DMS153 treated with DMSO at 0.1 percent for 48 hours (cell line): ENCODE results near the gene CLCN6.
"Not testable (repeated sequence)": the region's sequence is repeated elsewhere in the genome, so short reads cannot be mapped to it uniquely, and the experiment has no call there.

Experiments
- DNase-seq: peaks from one replicate; lab custom pipeline; 2025; ENCODE audit not compliant: unreplicated experiment; lab: John Stamatoyannopoulos, UW

CLCN6 gene

DNA sequence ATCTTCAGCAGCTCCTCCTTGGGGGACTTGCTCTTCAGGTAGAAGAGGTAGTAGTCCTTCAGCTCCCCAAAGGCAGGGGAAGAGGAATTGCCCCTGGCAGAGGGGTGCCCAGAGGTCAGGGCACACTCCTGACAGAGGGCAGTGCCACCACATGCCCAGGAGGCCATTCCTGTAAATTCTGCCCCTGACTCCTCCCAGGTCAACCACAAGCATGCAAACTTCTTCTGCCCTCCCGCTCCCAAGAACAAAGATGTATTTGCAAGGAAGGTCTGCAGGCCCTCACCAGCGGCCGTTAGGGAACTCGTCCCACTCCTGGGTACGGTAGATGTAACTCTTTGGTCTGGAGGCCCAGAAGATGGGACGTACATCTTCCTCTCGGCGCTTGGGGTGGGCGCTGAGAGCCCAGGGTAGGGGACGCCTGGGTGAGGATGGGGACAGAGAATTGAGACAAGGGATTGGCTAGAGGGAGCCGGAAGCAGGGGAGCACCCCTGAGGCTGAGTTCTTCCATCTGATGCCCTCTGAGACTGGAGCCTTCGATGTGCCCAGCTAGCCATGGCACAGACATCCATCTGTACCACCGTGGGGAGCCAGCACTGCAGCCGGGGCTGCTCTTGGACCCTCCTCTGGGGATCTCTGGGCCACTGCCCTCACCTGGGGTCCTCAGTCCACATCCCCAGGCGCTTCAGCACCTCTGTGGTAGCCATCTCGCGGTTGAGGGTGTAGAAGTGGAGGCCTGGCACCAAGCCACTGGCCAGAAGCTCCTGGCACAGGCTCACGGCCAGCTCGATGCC, 11.3 kb upstream of the CLCN6 start:
- no peak for DNase-seq

GRCh38 chr1:11795238-11795890, 10.6 kb upstream of the CLCN6 start:
- DNase-seq = no peak

DNA sequence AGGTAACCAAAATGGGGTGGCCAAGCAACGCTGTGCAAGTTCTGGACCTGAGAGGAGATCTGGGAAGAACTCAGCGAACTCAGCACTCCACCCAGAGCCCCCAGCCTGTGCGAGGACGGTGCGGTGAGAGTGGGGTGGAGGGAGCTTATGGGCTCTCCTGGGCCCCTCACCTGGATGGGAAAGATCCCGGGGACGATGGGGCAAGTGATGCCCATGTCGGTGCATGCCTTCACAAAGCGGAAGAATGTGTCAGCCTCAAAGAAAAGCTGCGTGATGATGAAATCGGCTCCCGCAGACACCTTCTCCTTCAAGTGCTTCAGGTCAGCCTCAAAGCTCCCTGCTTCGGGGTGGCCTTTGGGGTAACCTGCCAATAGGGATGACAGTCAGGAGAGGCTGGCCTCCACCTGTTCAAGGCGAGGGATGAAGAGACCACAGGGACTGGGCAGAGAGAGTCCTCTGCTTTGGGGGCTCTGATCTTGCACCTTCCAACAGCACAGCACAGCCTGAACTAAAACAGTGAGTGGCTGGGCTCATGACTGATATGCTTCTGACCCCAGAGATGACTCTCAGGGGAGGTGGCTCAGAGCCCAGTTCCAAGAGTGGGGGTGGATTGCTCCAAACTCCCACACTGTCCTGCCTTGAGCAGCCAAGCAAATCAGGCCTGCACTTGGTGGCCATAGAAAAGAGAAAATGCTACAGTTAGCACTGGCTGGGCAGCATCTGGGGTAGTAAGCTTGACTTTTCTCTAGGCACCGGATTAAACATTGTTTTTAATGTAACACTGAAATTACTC, 9.8 kb upstream of the CLCN6 start:
- DNase-seq = no peak

DNA sequence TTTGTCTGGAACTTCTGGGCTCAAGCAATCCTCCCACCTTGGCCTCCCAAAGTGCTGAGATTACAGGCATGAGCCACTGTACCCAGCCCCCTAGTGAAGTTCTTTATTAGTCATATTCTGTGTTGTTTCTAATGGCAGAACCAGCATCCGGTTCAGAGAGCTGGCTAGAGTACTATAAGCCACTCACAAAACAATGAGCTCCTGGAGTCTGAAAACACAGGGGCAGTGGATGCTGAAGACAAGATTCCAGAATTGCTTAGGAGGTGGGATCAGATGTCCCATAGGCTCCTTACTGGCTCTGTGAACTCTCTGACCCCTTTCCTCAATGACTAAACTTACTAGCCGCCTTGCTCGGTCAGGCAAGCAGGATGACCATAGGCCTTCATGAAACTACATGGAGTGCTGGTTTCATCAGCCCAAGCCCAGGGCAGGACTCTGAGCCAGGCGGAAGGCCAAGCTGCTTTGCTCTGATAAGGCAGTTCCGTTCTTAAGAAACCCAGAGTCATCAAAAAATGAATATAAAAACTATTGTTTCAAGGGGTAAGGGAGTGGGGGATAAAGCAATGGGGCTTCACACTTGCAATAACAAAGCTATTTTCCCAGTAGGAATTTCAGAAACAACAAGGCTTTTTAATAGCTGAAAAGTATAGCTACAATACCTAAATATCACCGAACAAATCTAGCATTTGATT, 8.3 kb upstream of the CLCN6 start:
- no peak for DNase-seq

GRCh38 chr1:11799099-11799498, 6.9 kb upstream of the CLCN6 start:
- DNase-seq = no peak

DNA sequence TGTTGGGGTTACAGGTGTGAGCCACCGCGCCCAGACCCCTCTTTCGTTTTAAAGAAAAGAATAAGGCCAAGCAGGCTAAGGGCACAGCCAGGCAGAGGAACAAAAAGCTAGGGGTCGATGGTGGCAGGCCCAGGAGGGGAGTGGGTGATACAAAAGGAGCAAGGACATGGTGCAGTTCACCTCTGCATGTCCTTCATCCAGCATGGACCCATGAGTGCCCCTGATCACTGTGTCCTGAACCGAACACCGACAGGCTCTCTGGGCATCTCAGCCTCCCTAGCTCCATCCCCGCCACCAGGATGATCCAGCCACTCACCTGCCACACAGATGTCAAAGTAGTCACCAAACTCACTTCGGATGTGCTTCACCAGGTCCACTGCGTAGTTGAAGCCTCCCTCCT, 6.1 kb upstream of the CLCN6 start:
- DNase-seq = no peak

DNA sequence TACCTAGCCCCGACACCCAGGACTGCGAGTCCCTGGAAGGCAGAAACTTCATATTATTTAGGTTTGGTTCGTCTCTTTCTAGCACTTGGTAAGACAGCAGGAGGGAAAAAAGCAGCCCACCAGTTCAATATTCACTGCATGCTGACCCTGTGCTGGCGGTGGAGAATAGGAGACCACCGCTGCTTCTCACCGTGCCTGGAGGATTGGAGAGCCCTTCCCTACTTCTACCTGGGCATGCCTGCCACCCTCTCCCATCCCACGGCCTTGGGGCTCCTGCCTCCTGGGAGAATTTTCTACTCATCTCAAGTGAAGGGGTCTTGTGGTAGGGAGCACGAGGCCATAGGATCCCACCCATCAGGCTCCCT, 5.6 kb upstream of the CLCN6 start:
- no peak for DNase-seq

DNA sequence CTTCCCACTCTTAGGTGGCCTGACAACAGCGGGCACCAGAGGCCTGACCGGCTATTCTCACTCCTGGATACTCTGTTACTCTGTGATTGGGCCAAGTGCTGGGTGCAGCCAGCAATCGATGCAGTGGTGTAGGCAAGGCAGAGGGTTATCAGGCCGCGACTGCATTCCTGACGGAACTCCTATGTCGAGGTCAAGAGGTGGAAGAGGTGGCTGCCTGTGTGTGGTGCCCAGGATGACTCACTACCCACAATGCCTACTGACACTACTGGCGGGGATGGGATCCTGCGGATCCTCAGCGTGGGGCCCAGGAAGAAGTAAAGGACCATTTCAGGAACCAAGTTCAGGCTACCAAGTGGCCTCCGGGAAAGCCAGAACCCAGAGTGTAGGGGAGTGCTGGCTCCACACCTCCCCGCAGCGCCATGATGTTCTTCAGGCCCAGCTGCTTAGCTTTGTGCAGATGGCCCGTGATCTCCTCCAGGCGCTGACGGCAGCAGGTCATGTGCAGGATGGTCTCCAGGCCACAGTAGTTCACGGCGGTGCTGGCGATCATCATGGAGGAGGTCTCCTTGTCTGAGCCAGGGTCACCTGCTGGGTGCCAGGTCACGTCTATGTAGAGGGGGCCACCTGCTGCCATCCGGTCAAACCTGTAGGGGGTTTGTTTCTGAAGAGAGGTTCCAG, 5.1 kb upstream of the CLCN6 start:
- DNase-seq = no peak

DNA sequence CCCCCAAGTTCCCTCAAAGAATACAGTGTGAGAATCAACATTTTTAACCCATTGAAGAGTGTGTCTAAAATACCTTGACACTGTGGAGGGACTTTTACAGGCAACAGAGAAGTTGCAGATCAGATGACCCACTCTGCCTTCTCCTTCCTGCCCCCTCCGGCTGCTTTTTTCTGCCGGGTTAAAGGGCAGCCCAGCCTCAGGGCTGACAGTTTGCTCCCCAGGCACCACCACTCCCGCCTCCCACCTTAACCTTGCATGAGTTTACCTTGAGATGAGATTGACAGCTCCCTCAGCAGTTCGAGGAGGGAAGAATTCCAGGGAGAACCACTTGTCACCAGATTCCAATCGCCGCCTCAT, 3.4 kb upstream of the CLCN6 start:
- no peak for DNase-seq

GRCh38 chr1:11802973-11803885, 2.8 kb upstream of the CLCN6 start:
- peak; percentile 45 for DNase-seq

DNA sequence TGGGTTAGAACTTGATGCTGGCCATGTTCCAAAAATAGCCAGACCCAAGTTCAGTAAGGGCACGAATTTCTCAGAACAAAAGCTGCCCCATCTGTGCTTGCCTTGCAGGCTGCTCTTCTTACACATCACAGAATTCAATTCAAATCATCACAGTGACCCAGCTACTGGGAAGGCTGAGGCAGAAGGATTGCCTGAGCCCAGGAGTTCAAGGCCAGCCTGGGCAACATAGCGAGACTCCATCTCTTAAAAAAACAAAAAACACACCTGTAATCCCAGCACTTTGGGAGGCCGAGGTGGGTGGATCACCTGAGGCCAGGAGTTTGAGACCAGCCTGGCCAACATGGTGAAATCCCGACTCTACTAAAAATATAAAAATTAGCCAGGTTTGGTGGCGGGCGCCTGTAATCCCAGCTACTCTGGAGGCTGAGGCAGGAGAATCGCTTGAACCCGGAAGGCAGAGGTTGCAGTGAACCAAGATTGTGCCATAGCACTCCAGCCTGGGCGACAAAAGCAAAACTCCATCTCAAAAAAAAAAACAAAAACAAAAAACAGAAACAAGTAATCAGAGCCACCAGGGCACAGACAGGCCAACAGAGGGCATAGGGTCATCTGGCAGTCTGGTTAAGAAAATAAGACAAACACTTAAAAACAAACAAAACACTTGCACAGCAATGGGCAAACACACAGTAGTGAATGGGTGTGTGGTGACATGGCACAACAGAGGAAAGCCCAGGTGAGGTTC, 1.9 kb upstream of the CLCN6 start:
- DNase-seq = not testable (repeated sequence)

GRCh38 chr1:11804666-11805421, 1.1 kb upstream of the CLCN6 start:
- DNase-seq = peak; percentile 51

DNA sequence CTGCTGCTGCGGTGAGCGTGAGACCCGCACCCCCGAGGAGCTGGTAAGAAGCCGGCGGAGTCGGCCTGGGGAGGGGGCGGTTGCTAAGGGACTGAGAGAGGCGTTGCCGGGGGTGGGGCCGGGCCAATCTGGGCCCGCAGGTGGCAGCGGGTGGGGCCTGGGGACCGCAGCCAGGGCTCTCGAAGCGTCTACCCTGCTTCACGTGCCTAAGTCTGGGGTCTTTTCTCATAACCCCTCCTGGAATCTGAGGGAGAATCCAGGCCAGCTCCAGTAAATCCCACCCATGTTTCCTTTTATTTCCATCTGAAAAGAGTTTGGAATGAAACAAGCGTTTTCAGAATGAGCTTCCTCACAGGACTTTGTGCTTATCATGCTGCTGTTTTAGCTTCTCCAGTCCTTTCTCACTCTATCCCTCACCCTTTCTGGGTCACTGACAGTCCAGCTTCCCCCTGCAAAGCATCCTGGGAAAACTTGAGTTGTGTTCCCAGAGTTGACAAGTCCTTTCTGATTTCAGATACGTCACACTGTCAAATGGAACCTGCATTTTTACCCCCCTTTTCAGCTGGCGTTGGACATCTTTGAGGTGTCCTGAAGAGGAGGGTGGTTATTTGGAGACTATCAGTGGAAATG, 431 bp downstream of the CLCN6 start:
- no peak for DNase-seq

GRCh38 chr1:11807133-11807532, 1.1 kb downstream of the CLCN6 start:
- no peak for DNase-seq

DNA sequence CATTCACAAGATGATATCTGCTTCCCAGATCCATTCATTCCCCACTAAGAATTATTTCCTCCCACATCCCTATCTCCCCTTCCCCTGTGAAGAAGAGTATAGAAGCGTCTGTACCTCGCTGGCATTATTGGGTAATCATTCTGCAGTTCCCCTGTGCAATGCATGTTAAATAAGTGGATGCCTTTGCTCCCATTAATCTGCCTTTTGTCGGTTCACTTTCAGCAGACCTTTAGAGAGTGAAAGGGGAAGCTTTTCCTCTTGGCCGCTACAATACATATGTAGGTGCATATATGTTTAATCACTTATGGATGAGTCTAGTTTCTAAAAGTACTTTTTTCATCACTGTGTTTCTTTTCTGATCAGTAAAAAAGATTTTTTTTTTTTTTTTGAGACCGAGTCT, 7.0 kb downstream of the CLCN6 start:
- no peak for DNase-seq

GRCh38 chr1:11817192-11817591, 11.2 kb downstream of the CLCN6 start:
- DNase-seq = no peak

DNA sequence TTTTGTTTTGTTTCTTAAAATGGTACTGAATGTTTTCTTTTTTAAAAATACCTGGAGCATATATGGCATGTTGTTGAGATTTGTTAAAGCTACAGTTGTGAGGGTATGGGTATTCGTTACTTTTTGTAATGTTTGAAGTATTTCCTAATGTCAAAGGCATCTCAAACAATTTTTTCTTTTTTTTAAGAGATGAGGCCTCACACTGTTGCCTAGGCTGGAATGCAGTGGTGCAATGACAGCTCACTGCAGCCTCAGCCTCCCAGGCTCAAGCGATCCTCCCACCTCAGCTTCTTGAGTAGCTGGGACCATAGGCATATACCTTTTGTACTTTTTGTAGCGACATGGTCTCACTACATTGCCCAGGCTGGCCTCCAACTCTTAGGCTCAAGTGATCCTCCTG, 16.1 kb downstream of the CLCN6 start:
- DNase-seq = no peak
